CD4-positive, alpha-beta T cell treated with Interleukin-12 subunit alpha and Interleukin-12 subunit beta, for 1 hour (primary cell): ENCODE results near the gene CCDC149.
"Not testable (repeated sequence)": the region's sequence is repeated elsewhere in the genome, so short reads cannot be mapped to it uniquely, and the experiment has no call there.

Source experiments
- DNase-seq: peaks from one replicate; pipeline ENCODE4 v3.0.0-alpha.2; 2020

The CCDC149 gene

DNA sequence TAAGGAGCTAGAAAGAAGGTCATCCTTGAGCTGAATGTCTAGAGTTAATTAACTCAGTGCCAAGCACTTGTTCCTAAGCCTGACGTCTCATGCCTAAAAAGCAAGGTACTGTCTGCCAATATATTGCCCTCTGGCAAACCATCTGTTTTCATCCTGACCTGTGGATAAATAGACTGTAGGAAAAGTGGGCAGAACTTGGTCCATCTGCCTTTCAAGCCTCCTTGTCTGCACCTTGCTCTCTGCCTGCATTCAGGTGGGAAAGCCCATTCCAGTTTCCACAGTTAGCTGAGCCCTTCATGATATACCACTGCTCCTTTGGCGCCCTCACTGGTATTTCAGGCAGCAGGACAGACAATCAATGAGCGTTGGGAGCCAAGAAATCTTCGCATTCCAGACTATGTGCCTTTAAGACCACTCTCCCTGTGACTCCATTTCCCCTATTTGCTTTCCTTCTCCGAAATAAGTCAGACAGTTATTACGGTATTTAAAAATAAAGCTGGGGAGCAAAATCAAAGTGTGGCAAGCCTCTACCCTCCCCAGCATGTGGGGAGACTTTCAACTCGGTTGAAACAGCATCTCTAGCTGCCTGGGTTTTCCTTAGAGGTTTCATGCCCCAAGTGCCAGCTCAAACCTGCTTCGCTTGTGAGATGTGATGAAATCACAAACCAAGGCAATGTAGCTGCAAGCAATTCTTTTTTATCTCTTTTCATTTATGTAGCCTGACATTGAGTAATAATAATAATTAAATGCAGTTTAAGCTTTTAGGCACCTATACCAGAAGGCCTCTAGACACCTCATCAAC lies 2.5 kb upstream of the CCDC149 start:
- no peak for DNase-seq

DNA sequence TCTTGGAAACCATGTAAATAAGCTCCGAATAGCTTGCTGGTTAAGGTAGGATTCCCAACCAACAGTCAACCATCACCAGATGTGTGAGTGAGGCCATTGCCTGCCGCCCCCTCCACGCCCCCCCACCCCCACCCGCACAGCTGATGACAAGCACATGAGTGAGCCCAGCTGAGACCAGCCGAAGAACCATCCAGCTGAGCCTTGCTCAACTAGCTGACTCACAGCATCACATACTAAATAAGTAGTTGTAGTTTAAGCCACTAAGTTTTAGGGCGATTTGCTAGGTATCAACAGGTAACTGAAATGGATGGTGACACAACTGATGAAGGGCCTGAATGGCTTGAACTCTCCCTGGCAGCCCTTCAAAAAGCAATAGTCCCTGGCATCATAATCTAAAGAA lies 1.6 kb upstream of the CCDC149 start:
- no peak for DNase-seq

DNA sequence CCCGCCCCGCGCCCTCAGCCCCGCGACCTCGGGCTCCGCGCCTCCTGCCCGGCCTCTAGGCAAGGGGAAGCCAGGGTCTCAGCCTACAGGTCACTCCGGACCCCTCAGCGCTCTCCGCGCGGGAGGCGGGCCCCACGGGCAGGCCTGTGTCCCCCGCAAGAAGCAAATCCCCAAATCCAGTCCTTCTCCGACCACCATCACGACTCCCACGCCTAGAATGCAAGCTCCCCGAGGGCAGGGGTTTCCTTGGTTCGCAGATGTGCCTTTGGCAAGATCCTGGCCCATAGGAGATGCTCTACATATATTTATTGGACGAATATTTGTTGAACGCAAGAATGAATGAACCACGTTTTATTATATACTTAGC lies 260 bp upstream of the CCDC149 start:
- DNase-seq = no peak

DNA sequence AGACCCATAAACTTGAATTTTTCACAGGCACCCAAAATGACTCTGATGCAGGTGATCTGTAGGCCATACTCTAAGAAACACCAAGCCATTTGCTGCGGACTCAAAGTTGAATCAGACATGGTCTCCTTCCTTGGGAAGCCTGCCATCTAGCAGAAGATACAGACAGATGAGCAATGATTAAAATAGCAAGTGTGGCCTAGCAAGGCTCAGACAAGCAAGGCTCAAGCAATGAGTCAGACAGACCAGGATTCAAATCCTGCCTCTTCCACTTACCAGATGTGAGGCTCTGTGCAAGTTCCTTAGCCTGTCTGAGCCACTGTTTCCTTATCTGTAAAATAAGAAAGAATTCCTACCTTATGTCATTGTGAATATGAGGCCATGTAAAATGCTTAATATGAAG lies 2.3 kb downstream of the CCDC149 start:
- no peak for DNase-seq

DNA sequence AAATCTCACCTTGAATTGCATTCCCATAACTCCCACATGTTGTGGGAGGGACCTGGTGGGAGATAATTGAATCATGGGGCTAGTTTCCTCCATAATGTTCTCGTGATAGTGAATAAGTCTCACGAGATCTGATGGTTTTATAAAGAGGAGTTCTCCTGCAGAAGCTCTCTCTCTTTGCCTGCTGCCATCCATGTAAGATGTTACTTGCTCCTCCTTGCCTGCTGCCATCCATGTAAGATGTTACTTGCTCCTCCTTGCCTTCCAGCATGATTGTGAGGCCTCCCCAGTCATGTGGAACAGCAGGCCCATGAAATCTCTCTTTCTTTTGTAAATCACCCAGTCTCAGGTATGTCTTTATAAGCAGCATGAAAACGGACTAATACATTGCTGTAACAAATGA lies 3.2 kb downstream of the CCDC149 start:
- DNase-seq = not testable (repeated sequence)

DNA sequence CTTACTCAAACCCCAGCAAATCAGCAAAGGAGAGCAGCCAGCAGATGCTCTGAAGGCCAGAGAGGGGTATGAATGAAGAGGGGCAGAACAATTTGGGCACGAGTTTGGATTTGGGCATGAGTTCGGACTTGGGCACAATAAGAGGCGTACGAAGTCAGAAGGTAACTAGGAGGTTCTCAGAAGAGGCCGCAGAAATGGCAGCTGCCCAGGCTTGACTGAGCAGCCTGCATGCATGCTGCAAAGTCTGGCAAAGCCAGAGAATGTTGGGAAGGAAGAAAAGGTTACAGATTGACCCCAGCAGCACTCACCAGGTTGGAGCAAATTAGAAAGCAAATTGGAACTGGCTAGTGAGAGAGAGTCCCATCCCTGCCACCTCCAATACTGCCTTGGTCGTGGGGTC lies 15.2 kb downstream of the CCDC149 start:
- no peak for DNase-seq

DNA sequence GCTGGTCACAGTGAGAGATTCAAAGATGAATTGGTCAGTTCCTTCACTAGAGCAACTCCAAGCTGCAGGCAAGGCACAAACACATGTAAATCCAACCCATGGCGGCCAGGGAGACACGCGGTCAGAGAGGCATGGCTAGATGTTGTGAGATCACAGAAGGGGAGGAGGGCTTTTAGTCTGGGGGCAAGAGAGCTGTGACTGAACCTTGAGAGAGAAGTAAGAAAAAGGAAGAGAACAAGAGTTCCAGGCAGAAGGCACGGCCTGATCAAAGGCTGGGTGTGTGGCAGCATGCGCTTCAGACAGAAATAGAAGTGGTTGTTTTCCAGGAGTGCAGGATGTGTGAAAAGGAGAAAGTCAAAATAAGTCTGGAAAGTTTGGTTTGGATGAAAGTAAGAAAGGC lies 15.9 kb downstream of the CCDC149 start:
- DNase-seq = no peak

DNA sequence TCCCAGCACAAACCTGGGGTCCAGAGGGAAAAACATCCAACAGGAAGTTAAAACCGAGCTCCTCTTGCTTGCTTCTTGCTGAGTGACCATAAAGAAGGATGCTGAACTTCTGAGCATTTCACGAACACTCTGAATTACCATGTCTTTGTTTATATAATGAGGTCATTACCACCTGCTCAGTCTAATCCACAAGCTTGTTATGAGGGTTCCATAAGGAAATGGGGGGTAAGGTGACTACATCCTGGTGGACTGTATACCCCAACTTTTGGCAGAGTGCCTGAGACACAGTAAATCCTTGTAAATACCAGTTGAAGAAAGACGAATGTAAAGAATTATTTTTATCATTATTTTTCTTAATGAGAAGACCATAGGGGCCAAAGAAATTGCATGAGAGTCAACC lies 16.8 kb downstream of the CCDC149 start:
- DNase-seq = no peak

DNA sequence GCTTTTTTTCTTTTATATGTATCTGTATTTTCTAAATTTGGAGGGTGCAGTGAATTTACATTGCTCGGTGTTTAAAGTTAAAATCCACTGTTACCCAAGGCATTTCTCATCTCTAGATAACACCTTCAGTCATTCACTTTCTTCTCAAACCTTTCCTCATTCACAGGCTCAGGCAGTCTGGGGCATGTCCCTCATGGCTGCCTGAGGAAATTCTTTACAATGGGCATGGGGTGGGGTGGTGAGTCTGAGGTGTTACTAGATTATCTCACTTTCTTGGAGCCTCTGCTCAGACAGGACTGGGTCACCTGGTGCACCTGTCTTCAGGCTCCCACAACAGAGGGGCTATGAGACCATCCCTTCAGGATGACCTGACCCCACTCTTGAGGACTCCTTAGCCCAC lies 17.4 kb downstream of the CCDC149 start:
- no peak for DNase-seq

DNA sequence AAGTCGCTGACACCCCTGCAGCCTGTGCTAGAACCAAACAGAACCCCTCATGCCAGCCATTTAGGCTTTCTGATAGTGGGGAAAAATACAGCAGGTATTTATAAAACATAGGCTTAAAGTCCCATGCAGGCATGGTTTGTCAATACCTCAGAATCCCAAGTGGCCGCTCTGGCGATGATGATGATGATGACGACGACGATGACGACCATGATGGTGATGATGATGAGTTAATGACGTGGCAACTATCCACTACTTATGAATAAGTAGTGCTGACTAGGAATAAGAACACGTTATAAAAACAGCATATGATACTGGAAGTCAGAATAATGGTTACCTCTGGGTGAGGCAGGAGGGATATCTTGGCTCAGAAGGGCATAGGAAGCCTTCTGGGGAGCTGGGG lies 18.0 kb downstream of the CCDC149 start:
- DNase-seq = no peak

DNA sequence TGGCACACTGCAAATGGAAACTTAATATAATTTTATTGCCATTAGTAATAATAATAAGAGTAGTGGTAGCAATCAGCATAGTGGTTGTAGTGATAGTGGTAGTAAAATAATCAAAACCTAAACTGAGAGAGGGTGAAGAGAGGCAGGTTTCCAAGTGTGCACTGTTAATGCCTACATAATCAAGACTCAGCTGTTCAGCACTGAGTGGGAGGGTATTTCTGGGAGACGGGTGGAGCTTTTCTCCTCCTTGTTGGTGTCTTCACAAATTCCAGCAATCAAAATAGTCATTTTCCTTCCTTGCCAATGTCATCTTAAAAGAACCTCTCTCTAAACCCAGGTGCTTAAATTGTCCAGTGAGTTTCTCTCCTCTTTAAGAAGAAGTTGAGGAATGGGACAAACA lies 18.6 kb downstream of the CCDC149 start:
- DNase-seq = no peak

DNA sequence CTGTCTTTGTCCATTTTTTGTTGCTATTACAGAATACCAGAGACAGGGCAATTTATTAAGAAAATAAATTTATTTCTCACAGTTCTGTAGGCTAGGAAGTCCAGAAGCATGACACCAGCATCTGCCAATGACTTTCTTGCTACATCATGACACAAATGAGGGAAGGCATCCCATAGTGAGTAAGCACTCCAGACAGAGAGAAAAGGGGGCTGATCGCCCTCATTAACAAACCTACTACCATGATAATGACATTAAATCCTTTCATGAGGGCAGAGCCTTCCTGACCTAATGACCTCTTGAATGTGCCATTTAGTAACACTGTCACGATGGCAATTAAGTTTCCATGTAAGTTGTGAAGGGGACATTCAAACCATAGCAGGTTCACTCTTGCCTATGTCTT lies 20.1 kb downstream of the CCDC149 start:
- no peak for DNase-seq

DNA sequence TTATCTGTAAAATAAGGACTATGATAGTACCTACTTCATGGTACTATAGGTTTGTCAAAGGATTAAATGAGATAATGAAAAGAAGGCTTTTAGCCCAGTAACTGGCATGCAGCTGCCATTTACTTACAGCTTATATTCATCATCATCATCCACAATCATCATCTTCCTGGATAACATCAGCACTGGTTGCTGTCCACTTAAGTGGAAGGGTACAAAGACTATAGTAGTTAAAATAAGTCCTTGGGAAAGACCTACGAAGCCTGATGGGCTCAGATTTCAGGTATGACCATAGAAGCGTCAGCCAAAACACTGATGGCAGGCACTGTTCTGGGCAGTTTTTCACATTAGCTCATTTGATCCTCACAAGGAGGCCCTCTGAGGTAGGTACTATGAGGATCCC lies 20.6 kb downstream of the CCDC149 start:
- no peak for DNase-seq

DNA sequence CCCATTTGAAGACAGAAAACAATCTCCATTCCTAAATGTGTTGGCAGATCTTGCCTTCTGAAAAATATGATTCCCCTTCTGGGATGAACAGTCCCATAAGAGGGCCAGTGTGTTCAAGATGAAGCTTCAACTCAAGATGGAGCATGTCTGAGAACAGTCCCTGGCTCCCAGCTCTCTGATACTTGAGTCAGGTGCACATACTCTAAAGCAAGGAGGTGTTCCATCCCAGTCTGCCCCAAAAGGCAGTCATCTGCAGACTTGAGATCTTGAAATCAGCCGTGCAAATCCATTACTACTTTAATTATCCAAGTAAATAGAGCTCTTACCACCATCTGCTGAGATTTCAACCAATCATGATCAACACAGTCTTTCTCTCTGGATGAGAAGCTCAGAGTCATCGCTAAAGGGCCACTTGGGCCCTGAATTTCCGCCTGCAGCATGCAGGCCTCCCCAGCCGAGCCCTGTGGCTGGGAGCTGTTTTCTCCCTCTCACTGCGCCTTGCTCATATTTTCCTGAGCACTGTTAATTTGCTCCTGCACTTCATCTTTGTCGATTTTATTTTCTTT lies 22.2 kb downstream of the CCDC149 start:
- DNase-seq = no peak

DNA sequence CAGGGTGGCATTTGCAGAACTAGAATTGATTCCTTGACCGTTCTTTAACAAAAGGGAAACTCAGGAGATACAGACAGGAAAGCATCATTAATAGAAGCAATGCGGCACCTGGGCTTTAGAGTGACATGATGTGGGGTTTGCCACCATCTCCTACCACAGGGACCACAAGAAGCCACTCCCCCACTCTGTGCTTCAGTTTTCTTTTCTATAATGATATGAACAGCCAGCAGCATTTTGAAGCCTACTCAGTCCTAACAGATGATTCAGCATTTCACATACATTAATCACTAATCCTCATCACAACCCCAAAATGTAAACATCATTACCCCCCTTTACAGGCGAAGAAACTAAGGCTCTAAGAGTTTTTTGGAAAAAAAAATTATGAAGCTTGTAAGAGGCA lies 22.9 kb downstream of the CCDC149 start:
- no peak for DNase-seq

DNA sequence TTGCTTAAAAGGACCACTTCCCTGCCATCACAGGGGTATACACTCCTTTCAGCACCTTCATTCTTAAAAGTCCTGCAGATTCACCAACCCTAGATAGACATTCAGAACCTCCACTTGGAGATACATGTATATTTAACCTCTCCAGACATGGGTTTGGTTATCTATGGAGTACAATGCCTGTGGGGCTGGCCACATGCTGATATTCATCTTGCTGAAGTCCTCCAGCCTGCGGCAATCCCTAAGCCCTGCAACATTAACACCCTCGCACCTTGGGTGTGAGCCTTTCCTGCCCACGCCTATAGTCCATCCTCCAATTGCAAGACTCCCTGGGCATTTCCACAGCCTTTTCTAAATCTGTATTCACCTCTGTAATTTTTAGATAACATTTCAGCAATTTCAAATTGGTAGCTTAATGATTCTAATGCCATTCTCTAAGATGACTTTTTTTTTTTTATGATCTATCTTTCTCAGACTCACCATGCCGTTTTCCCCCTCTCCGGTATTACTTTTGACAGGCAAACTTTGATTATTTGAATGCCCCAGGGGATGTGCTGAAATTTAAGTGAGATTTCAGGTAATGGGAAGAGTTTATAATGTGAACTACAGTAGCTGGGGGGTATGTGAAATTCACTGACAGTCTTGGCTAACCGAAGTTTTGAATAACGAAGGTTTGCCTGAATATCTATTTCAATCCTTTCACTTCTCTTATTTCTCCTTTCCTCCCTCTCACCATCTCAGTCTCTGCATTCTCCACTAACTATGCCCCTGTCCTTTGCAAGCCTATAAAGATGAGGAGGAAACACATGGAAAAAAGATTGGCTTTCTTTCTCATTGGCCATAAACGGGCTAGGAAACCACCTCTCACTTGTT lies 24.1 kb downstream of the CCDC149 start:
- no peak for DNase-seq

DNA sequence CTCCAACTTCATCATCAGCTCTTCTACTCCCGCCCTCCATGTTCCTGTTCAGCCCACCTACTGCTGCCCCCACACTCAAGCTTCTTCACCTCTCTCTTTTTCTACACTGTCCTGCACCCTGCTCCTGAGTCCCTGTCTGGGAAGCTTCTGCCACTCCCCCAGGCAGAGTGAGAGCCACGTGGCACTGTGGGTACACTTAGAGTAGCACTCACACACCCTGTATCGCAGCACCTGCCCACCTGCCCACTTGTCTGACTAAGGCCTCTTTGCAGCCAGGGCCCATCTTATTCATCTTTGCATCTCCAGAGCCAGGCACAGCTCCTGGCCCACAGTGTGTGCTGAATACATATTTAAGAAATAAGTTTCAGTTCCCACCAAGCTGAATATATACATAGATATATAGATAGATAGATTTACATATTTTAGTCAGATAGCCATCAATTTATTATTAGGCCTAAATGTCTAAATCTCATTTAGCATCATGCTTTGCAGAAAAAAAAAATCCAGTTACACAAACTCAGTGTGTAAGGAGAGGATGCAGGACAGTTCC lies 24.9 kb downstream of the CCDC149 start:
- no peak for DNase-seq

DNA sequence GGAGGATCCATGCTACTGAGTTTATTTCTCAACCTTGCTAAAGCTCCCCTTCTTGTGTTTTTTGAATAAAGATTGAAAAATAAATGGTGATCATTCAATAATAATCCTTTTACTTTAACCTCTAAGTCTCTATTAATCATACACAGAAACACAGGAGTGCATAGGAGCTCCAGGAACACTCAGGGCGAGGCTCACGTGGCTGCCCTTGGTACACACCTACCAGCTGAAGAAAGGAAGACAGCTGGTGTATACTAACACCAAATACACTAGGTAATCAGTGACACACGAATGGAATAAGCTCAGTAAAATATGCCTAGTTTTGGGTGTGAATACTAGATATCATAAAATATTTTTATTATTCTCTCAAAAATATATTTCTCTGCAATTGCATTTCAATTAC lies 26.2 kb downstream of the CCDC149 start:
- DNase-seq = no peak

DNA sequence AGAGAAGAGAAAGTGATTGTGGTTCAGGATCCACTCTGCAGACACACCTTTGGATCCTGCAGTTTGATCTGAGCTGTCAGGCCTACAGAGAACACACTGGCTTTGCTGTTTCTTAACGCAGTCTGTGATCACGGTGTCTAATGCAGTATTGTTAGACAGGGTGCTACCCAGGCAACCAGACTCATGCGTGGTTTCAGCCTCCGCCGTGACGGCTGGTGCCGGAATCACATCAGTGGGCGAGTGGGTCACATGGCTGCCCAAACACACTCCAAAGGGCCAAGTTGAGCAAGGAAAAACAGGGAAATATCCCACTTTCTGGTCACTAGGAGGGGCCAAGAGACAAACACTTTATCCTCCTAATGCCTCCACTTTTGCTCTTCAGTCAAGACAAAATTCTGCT lies 27.5 kb downstream of the CCDC149 start:
- no peak for DNase-seq

DNA sequence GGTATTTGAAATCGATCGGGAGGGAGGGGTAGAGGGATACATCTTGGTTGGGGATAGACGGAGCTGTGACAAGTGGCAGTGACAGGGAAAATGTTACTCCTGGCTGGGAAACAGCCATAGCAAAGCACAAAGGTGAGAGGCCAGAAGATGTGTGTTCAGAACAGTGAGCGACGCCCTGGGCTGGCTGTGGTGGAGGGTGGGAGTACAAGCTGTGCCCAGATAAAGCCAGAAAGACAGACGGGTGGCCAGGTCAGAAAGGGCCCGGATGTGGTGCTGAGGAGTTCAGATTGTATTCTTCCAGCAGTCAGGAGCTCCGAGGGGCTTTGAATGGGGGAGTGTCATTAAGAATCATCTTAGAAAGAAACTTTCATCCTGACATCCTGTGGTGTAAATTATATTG lies 27.9 kb downstream of the CCDC149 start:
- no peak for DNase-seq

DNA sequence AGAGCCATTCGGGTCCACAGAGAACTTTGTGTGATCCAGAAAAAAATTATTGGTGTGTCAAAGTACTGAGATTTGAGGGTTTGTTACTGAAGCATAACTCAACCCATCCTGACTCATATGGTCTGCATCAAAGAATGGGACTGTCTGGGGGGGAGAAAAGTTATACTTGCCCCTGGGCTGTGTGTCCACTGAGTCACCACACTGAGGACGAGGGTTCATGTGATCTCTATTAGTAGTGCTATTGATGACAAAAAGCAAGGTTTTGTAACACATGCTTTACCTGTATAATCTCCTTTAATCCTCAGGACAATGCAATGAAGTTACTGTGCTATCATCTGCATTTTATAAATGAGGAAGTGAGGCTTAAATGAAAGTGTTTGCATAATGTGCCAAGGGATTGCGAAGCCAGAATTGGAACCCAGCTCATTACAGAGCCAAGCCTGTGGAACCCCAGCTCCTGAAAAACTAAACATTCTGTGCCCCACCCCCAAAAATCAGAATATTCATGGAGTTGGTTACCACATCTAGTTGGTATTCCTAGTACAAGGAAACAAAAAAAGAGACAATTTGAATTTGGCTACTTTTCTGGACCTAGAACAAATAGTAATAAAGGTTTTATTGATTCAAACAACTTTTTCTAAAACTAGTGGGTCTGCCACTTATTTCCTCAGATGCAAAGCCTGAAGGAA lies 31.2 kb downstream of the CCDC149 start:
- DNase-seq = no peak

DNA sequence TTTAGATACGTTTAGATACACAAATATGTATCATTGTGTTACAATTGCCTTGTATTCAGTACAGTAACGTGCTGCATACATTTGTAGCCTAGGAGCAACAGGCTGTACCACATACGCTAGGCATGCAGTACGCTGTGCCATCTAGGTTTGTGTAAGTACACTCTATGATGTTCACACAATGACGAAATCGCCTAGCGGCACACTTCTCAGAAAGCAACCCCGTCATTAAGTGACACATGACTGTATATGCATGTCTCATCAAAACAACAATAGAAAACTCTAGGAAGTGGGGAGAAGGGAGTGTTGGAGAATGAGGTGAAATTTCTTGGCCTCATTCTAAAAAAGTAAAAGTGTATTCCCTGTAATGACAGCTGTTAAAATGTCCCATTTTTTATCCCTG lies 32.7 kb downstream of the CCDC149 start:
- DNase-seq = no peak

DNA sequence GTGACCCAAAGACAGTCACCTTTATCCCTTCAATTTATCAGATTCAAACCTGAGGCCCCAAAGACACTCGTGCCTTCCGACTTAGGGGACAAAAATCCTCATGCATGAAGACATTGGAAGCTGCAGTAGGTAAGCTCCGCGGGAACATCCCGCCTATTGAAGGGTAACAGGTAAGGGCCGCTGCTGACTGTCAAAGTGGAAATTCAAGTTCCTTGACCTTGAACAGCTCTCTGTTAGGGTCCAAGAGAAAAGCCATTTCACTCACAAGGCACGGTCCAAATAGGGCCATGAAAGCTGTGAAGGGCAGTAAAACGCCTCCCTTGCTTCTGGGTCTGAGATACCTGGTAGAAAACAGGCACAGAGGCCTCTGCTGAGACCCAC lies 34.2 kb downstream of the CCDC149 start:
- no peak for DNase-seq
